Measurements from ENCODE around the gene BOD1. TPM values are rescaled to one million over a fixed set of nuclear protein-coding genes. Genes with fewer than 3 reads are reported as not detected.

BOD1 gene
- total RNA-seq, 1 donor: 68.9 TPM

DNA sequence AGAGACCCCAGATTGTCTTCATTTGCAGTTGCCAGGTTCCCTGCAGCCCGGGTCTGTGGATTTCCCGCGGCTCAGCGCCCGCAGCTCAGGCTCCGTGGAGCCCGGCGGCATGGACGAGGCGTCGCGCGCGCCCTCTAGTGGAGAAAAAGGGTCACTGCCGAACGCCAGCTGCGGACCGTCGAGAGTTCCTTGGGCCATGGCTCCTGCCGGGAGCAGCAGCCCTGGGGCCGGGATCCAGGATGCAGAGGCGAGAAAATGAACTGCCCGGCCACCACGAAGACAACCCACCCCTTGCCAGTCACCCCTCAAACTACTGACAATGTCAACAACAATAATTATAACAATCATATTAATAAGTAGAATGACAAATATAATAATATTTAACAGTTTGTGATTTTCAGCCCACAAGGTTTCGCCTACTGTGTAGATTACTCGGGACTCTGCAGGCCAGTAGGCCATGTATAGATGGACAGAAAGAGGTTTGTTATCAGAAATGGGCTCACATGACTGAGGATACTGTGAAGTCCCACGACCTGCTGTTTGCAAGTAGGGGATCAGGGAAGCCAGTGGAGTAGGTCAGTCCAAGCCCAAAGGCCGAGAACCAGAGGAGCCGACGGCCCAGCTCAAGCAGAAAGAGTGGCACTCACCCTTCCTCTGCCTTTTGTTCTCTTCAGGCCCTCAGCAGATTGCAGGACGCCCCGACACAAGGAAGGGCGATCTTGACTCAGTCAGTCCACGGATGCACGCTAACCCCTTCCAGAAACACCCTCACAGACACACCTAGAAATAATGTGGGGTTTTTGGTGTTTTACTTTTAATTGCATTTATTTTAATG, 43.1 kb downstream of the BOD1 start:
- peak; percentile 67 for DNase-seq (ENCODE audit: low read depth)
- H3K4me3 ChIP-seq (ENCODE audit: low read depth, low read length): peak overlapping the region; percentile 22
- TF ChIP-seq, protein P1, sequence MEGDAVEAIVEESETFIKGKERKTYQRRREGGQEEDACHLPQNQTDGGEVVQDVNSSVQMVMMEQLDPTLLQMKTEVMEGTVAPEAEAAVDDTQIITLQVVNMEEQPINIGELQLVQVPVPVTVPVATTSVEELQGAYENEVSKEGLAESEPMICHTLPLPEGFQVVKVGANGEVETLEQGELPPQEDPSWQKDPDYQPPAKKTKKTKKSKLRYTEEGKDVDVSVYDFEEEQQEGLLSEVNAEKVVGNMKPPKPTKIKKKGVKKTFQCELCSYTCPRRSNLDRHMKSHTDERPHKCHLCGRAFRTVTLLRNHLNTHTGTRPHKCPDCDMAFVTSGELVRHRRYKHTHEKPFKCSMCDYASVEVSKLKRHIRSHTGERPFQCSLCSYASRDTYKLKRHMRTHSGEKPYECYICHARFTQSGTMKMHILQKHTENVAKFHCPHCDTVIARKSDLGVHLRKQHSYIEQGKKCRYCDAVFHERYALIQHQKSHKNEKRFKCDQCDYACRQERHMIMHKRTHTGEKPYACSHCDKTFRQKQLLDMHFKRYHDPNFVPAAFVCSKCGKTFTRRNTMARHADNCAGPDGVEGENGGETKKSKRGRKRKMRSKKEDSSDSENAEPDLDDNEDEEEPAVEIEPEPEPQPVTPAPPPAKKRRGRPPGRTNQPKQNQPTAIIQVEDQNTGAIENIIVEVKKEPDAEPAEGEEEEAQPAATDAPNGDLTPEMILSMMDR (IDR thresholded peaks at IDR 0.05; ENCODE audit: insufficient read depth, low read length): peak; percentile 94

- peak overlapping the region; percentile 22 for H3K4me3 ChIP-seq (ENCODE audit: low read depth, low read length)
- DNase-seq (ENCODE audit: low read depth): peak; percentile 59
- TF ChIP-seq, protein P1 (IDR thresholded peaks at IDR 0.05; ENCODE audit: insufficient read depth, low read length): no peak
These were observed 43.9 kb downstream of the BOD1 start for GRCh38 chr5:173572431-173573125.

DNA sequence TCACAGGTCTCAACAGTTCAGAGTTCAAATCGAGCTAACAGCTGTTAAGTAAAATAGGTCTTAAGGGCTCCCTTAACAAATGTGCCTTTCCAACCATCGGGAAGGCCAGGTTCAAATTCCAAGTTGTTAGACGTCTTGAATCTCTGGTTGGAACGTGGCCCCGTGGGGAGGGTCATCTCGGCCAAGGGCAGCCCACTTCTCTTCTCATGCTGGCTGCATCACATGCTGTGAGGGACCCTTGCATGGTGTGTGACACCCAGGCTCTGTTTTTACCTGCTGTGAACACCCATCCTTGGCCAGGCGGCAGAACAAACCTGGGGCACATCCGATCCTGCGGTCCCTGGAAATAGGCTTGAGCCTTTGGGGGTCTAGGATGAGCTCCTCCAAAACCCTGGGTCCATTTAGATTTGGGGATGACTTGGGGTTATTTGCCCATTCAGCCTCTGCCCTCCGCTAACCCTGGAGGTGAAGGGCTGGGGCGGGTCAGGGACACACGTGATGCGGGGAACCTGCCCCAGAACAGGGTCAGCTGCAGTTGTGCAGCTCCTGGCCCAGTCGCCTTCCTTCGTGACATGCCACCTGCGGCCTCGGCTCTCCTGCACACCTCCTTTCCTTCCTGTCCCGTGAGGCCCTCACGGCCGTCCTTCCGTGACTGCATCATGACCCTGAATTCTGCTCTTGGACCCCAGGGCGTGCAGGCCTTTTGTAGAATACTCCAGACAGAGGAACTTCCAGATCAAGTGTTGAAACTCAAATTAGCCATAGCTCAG, 45.9 kb downstream of the BOD1 start:
- no peak for DNase-seq (ENCODE audit: low read depth)
- no peak overlapping the region for H3K4me3 ChIP-seq (ENCODE audit: low read depth, low read length)
- TF ChIP-seq, protein P1 (IDR thresholded peaks at IDR 0.05; ENCODE audit: insufficient read depth, low read length): no peak

DNA sequence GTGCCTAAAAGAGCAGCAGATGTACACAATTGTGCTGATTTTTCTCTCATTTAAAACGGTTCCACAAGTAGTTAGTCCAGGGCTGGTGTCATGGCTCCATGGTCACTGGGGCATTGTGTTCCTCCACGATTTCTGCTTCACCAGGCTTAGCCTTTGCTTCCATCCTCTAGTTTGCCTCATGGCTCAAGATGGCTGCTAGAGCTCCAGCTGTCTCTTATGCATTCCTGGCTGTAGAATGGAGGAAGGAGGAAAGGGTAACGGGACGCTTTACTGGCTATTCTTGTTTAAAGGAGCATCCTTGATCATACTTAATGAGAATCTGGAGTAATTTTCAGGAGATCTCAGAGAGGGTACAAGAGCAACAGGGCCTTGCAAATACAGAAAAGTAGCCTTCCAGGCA, 47.7 kb downstream of the BOD1 start:
- no peak for DNase-seq (ENCODE audit: low read depth)
- no peak overlapping the region for H3K4me3 ChIP-seq (ENCODE audit: low read depth, low read length)
- TF ChIP-seq, protein P1 (IDR thresholded peaks at IDR 0.05; ENCODE audit: insufficient read depth, low read length): no peak

- no peak for DNase-seq (ENCODE audit: low read depth)
- H3K4me3 ChIP-seq (ENCODE audit: low read depth, low read length): no peak overlapping the region
- TF ChIP-seq, protein P1 (IDR thresholded peaks at IDR 0.05; ENCODE audit: insufficient read depth, low read length): no peak
These were observed 48.3 kb downstream of the BOD1 start for GRCh38 chr5:173568128-173568527.

GRCh38 chr5:173567548-173567947, 48.9 kb downstream of the BOD1 start:
- H3K4me3 ChIP-seq (ENCODE audit: low read depth, low read length): no peak overlapping the region
- TF ChIP-seq, protein P1 (IDR thresholded peaks at IDR 0.05; ENCODE audit: insufficient read depth, low read length): no peak
- peak; percentile 46 for DNase-seq (ENCODE audit: low read depth)

Measured in fibroblast of the aortic adventitia (primary cell).